ENCODE results near the gene SSRP1. TPM values are rescaled to one million over a fixed set of nuclear protein-coding genes. Genes with fewer than 3 reads are reported as not detected.

The SSRP1 gene
- total and polyA plus RNA-seq, 2 of the 13 experiments (the other 11 are each of a cell fraction or from before 2014, with no cell fraction given) = 93.6 to 129 TPM

- ATAC-seq (peak; percentile 29), FAIRE-seq (no peak), DNase-seq (ENCODE audit: low spot score) (no peak)
- H4K20me1 ChIP-seq (ENCODE audit: insufficient read depth, low read length) = peaks cover 17% of the 10 kb centered on the region; the same call in 1 of the 2 replicates
- H3K9ac ChIP-seq (ENCODE audit: insufficient read depth, low read depth, low read length) = peak overlapping the region; percentile 66
- POLR2A ChIA-PET = interaction anchor here (0.6 to 3.7 kb wide), 9 partner anchors 9 to 181 kb away, joined by 3 to 65 read pairs (median 5); partner anchors contain the start of gene SSRP1
- no TSS peak for BruUV-seq (replicated peaks)
- H2AFZ ChIP-seq (ENCODE audit: low read length) = no peak overlapping the region
- H3K36me3 ChIP-seq (replicated peaks in 1 of 2; ENCODE audit: control insufficient read depth in 1 of 2, insufficient read depth in 2 of 2, low read length in 2 of 2) = peaks cover 18 to 41% of the 10 kb centered on the region in 2 experiments
- peak overlapping the region; percentile 53 for H3K27ac ChIP-seq (ENCODE audit: extremely low read length, insufficient read depth, low read length)
- CTCF ChIA-PET (ENCODE audit: low intra/inter-chr PET ratio, low total read pairs) = no interaction called here
- intact Hi-C loops (cut with micrococcal nuclease; ENCODE audit: unreplicated experiment) = no loop called here
- peak overlapping the region; percentile 86 for H3K4me2 ChIP-seq (ENCODE audit: low read depth, low read length)
- peaks cover 51% of the 10 kb centered on the region for H3K4me1 ChIP-seq (ENCODE audit: insufficient read depth, low read length)
- WGBS (ENCODE audit: low lambda C conversion rate) = under 1% methylated on average over 21 of the region's 64 CpGs
- H3K79me2 ChIP-seq (ENCODE audit: insufficient read depth, low read length) = peaks cover 12% of the 10 kb centered on the region
- no peaks in the 10 kb centered on the region; a peak in 1 of 5 replicates for H3K27me3 ChIP-seq (ENCODE audit: control insufficient read depth in 1 of 2, insufficient read depth in 2 of 2, low read length in 2 of 2)
- H3K4me3 ChIP-seq (replicated peaks in 1 of 3; ENCODE audit: insufficient read depth in 1 of 3, low read depth in 2 of 3, low read length in 3 of 3) = peak overlapping the region; percentile 71 to 88 (median 76)
- H3K9me3 ChIP-seq (ENCODE audit: low read length) = no peaks in the 10 kb centered on the region
- in situ Hi-C loops (cut with HindIII; ENCODE audit: extremely low pct_ligation_motif_present, low pct_unique_long_range_greater_than_20kb) = no loop called here
- TF ChIP-seq ZNF780A (CRISPR knock-in tag; IDR thresholded peaks at IDR 0.05) = no peak
- TF ChIP-seq ZSCAN12 (CRISPR knock-in tag; IDR thresholded peaks at IDR 0.05) = no peak
- TF ChIP-seq ZNF563 (CRISPR knock-in tag; IDR thresholded peaks at IDR 0.05) = 0 out of 2 replicates have a peak, but pooled peaks have one; percentile 2
- TF ChIP-seq, protein P1, sequence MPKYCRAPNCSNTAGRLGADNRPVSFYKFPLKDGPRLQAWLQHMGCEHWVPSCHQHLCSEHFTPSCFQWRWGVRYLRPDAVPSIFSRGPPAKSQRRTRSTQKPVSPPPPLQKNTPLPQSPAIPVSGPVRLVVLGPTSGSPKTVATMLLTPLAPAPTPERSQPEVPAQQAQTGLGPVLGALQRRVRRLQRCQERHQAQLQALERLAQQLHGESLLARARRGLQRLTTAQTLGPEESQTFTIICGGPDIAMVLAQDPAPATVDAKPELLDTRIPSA (CRISPR knock-in tag; IDR thresholded peaks at IDR 0.05; ENCODE audit: borderline replicate concordance) = no peak
- TF ChIP-seq SMAD3 (CRISPR knock-in tag; IDR thresholded peaks at IDR 0.05) = no peak
- TF ChIP-seq RXRA (CRISPR knock-in tag; IDR thresholded peaks at IDR 0.05) = 0 out of 2 replicates have a peak, but pooled peaks have one; percentile 19
- TF ChIP-seq SP1 (IDR thresholded peaks at IDR 0.05) = no peak
- peak; percentile 18; the same call in 1 of the 2 replicates for TF ChIP-seq SP1 (CRISPR knock-in tag; IDR thresholded peaks at IDR 0.05)
- TF ChIP-seq KLF16 (CRISPR knock-in tag; IDR thresholded peaks at IDR 0.05) = no peak
- TF ChIP-seq U2AF1 (optimal IDR thresholded peaks at IDR 0.05; ENCODE audit: low read depth, low read length) = no peak
- TF ChIP-seq, protein P2, sequence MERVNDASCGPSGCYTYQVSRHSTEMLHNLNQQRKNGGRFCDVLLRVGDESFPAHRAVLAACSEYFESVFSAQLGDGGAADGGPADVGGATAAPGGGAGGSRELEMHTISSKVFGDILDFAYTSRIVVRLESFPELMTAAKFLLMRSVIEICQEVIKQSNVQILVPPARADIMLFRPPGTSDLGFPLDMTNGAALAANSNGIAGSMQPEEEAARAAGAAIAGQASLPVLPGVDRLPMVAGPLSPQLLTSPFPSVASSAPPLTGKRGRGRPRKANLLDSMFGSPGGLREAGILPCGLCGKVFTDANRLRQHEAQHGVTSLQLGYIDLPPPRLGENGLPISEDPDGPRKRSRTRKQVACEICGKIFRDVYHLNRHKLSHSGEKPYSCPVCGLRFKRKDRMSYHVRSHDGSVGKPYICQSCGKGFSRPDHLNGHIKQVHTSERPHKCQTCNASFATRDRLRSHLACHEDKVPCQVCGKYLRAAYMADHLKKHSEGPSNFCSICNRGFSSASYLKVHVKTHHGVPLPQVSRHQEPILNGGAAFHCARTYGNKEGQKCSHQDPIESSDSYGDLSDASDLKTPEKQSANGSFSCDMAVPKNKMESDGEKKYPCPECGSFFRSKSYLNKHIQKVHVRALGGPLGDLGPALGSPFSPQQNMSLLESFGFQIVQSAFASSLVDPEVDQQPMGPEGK (CRISPR knock-in tag; IDR thresholded peaks at IDR 0.05) = peak; percentile 50; the same call in 1 of the 2 replicates
- no peak for TF ChIP-seq HNRNPL (IDR thresholded peaks at IDR 0.05; ENCODE audit: low read depth, low read length)
- TF ChIP-seq, protein P3, sequence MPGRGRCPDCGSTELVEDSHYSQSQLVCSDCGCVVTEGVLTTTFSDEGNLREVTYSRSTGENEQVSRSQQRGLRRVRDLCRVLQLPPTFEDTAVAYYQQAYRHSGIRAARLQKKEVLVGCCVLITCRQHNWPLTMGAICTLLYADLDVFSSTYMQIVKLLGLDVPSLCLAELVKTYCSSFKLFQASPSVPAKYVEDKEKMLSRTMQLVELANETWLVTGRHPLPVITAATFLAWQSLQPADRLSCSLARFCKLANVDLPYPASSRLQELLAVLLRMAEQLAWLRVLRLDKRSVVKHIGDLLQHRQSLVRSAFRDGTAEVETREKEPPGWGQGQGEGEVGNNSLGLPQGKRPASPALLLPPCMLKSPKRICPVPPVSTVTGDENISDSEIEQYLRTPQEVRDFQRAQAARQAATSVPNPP (CRISPR knock-in tag; IDR thresholded peaks at IDR 0.05) = no peak
- TF ChIP-seq ZNF629 (CRISPR knock-in tag; conservative IDR thresholded peaks at IDR 0.05) = 0 out of 2 replicates have a peak, but pooled peaks have one; percentile 30
- TF ChIP-seq MYC (CRISPR knock-in tag; IDR thresholded peaks at IDR 0.05; ENCODE audit: borderline replicate concordance) = peak; percentile 52; the same call in 1 of the 2 replicates
- peak; percentile 55 for TF ChIP-seq HDAC1 (CRISPR knock-in tag; IDR thresholded peaks at IDR 0.05)
- TF ChIP-seq HNRNPUL1 (IDR thresholded peaks at IDR 0.05; ENCODE audit: low read depth, low read length) = no peak
- peak; percentile 21 for TF ChIP-seq HNRNPLL (IDR thresholded peaks at IDR 0.05; ENCODE audit: low read depth, low read length, poor library complexity, severe bottlenecking)
- TF ChIP-seq ZMYM4 (CRISPR knock-in tag; IDR thresholded peaks at IDR 0.05) = peak; percentile 18; the same call in 1 of the 2 replicates
- peak; percentile 24 for TF ChIP-seq ZNF883 (CRISPR knock-in tag; IDR thresholded peaks at IDR 0.05; ENCODE audit: not compliant biosample characterization)
- TF ChIP-seq U2AF2 (IDR thresholded peaks at IDR 0.05; ENCODE audit: low read depth, low read length) = no peak
Measured at GRCh38 chr11:57324154-57324885, 11.4 kb downstream of the SSRP1 start.

Measured in HepG2 (cell line).